Measurements from ENCODE around the gene WDR44. TPM values are rescaled to one million over a fixed set of nuclear protein-coding genes. Genes with fewer than 3 reads are reported as not detected.

WDR44 gene
- total RNA-seq, 2 experiments from 2014 or later = 26.5 to 29.7 TPM

DNA sequence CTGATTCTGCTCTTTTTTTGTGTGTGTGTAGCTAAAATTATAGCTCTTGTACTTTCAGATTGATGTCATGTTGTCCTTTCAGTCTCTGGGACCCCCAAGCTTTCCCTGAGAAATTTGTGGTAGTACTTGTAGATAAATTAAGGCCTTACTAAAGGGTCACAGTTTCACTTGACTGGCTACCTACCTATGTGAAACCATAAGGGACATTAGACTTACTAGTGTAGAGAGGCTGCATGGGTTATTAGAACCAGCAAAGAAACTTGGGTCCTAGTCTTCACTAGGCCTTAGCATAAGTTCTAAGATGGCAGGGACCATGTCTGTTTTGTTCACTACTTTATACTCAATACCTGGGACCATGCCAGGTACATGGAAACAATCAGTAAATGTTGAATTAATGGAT, 21.4 kb downstream of the WDR44 start:
- peaks cover 7% of the 10 kb centered on the region for H3K36me3 Mint-ChIP-seq (ENCODE audit: low read depth)
- DNase-seq (no peak), ATAC-seq (no peak)
- no peaks in the 10 kb centered on the region for H3K27me3 Mint-ChIP-seq (ENCODE audit: low read depth)
- no peaks in the 10 kb centered on the region for H3K9me3 Mint-ChIP-seq (ENCODE audit: insufficient read depth)
- CTCF ChIA-PET = no interaction called here
- H3K4me1 Mint-ChIP-seq (ENCODE audit: low read depth) = peaks cover 9% of the 10 kb centered on the region
- no peak overlapping the region for H3K27ac Mint-ChIP-seq
- no peak overlapping the region for H3K4me3 Mint-ChIP-seq
- POLR2A ChIA-PET = no interaction called here

DNA sequence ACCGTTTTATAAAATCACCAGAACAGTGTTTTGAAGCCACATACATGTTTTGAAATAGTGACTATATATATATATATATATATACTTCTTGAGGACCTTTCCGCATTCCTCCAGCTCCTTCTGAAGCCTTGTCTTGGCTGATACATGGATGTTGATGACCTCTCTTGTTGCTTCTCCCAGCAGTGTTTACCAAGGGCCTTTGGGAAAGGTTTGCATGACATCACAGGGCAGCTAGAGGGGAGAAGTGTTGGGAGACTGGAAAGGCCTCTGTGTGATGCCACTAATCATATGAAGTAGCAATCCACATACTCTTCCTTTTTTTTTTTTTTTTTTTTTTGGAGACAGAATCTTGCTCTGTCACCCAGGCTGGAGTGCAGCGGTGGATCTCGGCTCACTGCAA, 22.5 kb downstream of the WDR44 start:
- Mint-ChIP-seq H3K4me3 (no peak overlapping the region), H3K9me3 (ENCODE audit: insufficient read depth) (no peaks in the 10 kb centered on the region), H3K27ac (no peak overlapping the region), H3K27me3 (ENCODE audit: low read depth) (no peaks in the 10 kb centered on the region), H3K4me1 (ENCODE audit: low read depth) (peaks cover 7% of the 10 kb centered on the region), H3K36me3 (ENCODE audit: low read depth) (peaks cover 7% of the 10 kb centered on the region)
- ATAC-seq = no peak
- POLR2A ChIA-PET = no interaction called here
- no peak for DNase-seq
- CTCF ChIA-PET = no interaction called here

DNA sequence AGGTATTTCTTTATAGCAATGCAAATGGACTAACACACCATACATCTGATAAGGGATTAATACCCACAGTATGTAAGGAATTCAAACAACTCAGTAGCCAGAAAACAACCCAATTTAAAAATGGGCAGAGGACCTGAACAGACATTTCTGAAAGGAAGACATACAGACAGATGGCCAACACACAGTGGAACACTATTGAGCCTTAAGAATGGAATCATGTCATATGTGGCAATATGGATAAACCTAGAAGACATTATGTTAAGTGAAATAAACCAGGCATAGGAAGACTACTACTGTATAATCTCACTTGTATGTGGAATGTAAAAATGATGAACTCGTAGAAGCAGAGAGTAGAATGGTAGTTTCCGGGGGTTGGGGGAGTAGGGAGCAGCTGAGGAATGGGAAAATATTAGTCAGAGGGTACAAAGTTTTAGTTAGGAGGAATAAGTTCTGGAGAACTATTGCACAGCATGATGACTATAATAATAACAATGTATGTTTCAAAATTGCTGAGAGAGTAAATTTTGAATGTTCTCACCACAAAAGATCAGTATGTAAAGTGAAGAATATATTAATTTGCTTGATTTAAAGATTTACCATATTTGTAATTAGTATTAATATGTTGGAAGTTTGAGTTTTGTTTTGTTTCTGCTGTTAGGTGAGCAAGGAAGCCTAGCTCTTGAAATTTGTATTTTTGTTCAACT, 25.2 kb downstream of the WDR44 start:
- ChIA-PET POLR2A (no interaction called here), CTCF (no interaction called here)
- Mint-ChIP-seq H3K36me3 (ENCODE audit: low read depth) (peaks cover 7% of the 10 kb centered on the region), H3K4me1 (ENCODE audit: low read depth) (no peaks in the 10 kb centered on the region), H3K27ac (no peak overlapping the region), H3K9me3 (ENCODE audit: insufficient read depth) (no peaks in the 10 kb centered on the region), H3K4me3 (no peak overlapping the region), H3K27me3 (ENCODE audit: low read depth) (no peaks in the 10 kb centered on the region)
- ATAC-seq (no peak), DNase-seq (no peak)

DNA sequence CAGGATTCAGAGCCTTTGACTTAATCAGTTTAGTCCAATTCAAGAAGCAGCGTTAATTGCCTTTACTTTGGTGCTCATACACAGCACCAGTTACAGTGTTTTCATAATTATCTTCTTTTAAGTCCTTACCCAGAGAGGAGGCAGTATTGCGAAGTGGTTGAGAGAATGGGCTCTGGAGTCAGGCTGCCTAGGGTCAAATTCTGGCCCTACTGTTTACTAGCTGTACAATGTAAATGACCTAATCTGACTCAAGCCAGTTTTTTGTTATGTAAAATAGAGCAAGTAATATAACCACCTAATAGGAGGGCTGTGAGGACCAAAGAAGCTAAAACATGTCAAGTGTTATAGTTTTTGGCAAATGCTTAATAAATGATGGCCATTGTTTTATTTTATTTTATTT, 27.6 kb downstream of the WDR44 start:
- Mint-ChIP-seq H3K9me3 (ENCODE audit: insufficient read depth) (no peaks in the 10 kb centered on the region), H3K27ac (no peak overlapping the region), H3K4me3 (no peak overlapping the region), H3K27me3 (ENCODE audit: low read depth) (no peaks in the 10 kb centered on the region), H3K4me1 (ENCODE audit: low read depth) (no peaks in the 10 kb centered on the region), H3K36me3 (ENCODE audit: low read depth) (peaks cover 2% of the 10 kb centered on the region)
- ChIA-PET CTCF (interaction anchor here (1.0 to 1.6 kb wide), 2 partner anchors 9 to 10 kb away, joined by 3 read pairs; no protein-coding TSS in a partner anchor), POLR2A (no interaction called here)
- ATAC-seq (no peak), DNase-seq (no peak)

DNA sequence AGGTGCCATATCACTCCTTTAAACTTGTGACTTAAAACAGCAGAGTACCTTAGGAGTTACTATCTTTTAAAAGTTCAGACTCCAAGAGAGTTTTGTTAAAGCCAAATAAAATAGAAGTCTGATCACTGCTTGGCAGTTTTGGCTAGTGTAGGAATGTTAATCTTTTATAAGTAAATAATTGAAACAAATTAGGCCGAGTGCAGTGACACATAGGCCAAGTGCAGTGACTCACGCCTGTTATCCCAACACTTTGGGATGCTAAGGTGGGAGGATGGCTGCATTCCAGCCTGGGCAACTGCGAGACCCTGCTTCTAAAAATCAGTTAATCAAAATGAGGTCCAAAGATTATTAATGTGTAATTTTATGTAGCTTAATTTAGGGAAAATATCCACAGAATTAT, 37.2 kb downstream of the WDR44 start:
- ATAC-seq (no peak), DNase-seq (no peak)
- H3K4me1 Mint-ChIP-seq (ENCODE audit: low read depth) = no peaks in the 10 kb centered on the region
- H3K27ac Mint-ChIP-seq = no peak overlapping the region
- H3K4me3 Mint-ChIP-seq = no peak overlapping the region
- CTCF ChIA-PET = no interaction called here
- POLR2A ChIA-PET = no interaction called here
- H3K27me3 Mint-ChIP-seq (ENCODE audit: low read depth) = no peaks in the 10 kb centered on the region
- no peaks in the 10 kb centered on the region for H3K9me3 Mint-ChIP-seq (ENCODE audit: insufficient read depth)
- H3K36me3 Mint-ChIP-seq (ENCODE audit: low read depth) = peaks cover 15% of the 10 kb centered on the region

DNA sequence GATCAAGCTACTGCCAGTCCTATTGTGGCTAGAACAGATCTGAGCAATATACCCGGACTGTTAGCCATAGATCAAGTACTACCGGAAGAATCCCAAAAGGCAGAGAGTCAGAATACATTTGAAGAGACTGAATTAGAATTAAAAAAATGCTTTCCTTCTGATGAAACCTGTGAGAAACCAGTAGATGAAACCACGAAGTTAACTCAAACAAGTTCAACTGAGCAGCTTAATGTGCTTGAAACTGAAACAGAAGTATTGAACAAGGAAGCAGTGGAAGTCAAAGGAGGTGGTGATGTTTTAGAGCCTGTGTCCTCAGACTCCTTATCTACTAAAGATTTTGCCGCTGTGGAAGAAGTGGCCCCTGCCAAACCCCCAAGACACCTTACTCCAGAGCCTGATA, 46.8 kb downstream of the WDR44 start:
- Mint-ChIP-seq H3K4me3 (no peak overlapping the region), H3K27me3 (ENCODE audit: low read depth) (no peaks in the 10 kb centered on the region), H3K9me3 (ENCODE audit: insufficient read depth) (no peaks in the 10 kb centered on the region), H3K36me3 (ENCODE audit: low read depth) (peaks cover 20% of the 10 kb centered on the region), H3K27ac (peak overlapping the region; percentile 49), H3K4me1 (ENCODE audit: low read depth) (peaks cover 14% of the 10 kb centered on the region)
- DNase-seq (no peak), ATAC-seq (no peak)
- ChIA-PET POLR2A (no interaction called here), CTCF (interaction anchor here (1.0 kb wide), 1 partner anchor 10 kb away, joined by 3 read pairs; no protein-coding TSS in a partner anchor)

DNA sequence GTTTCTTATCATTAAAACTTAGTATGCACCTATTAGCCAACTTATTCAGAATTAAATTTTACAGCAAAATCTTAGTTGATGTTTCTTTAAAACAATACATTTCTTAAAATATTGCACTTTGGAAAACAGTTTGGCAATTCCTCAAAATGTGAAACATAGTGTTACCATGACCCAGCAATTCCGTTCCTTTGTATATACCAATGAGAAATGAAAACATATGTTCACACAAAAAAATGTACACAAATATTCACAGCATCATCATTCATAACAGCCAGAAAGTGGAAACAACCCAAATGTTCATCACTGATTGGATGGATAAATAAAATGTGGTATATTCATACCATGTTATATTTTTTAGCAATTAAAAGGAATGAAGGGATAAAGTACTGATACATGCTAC, 50.2 kb downstream of the WDR44 start:
- CTCF ChIA-PET = no interaction called here
- Mint-ChIP-seq H3K27ac (no peak overlapping the region), H3K27me3 (ENCODE audit: low read depth) (no peaks in the 10 kb centered on the region), H3K9me3 (ENCODE audit: insufficient read depth) (no peaks in the 10 kb centered on the region), H3K36me3 (ENCODE audit: low read depth) (peaks cover 24% of the 10 kb centered on the region), H3K4me3 (no peak overlapping the region), H3K4me1 (ENCODE audit: low read depth) (peaks cover 14% of the 10 kb centered on the region)
- DNase-seq (no peak), ATAC-seq (no peak)
- POLR2A ChIA-PET = no interaction called here

DNA sequence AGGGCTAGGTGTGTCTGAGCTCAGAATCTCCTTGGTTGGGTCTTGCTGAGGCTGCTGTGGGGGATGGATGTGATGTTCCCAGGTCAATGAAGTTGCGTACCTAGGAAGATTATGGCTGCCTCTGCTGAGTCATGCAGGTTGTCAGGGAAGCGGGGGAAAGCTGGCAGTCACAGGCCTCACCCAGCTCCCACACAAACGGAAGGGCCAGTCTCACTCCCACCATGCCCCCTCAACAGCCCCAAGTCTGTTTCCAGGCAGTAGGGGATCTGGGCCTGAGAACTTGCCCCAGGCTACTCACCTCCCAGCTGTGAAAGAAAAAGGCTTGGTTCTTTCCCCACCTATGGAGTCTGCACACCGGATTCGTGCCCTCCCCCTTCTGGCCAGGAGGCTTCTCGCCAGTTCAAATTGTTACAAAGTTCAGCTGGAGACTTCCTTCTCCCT, 72.9 kb downstream of the WDR44 start:
- Mint-ChIP-seq H3K4me1 (ENCODE audit: low read depth) (peaks cover 28% of the 10 kb centered on the region), H3K9me3 (ENCODE audit: insufficient read depth) (no peaks in the 10 kb centered on the region), H3K27ac (no peak overlapping the region), H3K27me3 (ENCODE audit: low read depth) (no peaks in the 10 kb centered on the region), H3K4me3 (no peak overlapping the region), H3K36me3 (ENCODE audit: low read depth) (peaks cover 58% of the 10 kb centered on the region)
- DNase-seq (no peak), ATAC-seq (no peak)
- POLR2A ChIA-PET = no interaction called here
- CTCF ChIA-PET = no interaction called here

DNA sequence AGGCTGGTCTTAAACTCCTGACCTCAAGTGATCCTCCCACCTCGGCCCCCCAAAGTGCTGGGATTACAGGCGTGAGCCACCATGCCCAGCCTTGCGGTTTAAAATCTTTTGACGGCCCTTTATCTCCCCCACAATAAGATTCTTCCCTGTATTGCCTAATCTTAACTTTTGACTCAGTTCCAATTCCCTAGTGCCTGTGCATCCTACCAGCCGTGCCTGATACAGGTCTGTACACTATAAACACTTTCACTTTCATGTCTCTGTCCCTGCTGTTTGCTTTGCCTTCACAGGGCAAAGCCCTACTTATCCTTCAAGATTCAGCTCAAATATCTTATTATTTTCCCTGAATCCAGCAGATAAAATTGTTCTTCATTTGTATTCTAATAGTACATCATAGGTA, 74.6 kb downstream of the WDR44 start:
- Mint-ChIP-seq H3K4me3 (no peak overlapping the region), H3K27me3 (ENCODE audit: low read depth) (no peaks in the 10 kb centered on the region), H3K4me1 (ENCODE audit: low read depth) (peaks cover 28% of the 10 kb centered on the region), H3K9me3 (ENCODE audit: insufficient read depth) (no peaks in the 10 kb centered on the region), H3K27ac (no peak overlapping the region), H3K36me3 (ENCODE audit: low read depth) (peaks cover 52% of the 10 kb centered on the region)
- CTCF ChIA-PET = no interaction called here
- POLR2A ChIA-PET = no interaction called here
- peak; percentile 76 for ATAC-seq
- DNase-seq = no peak

DNA sequence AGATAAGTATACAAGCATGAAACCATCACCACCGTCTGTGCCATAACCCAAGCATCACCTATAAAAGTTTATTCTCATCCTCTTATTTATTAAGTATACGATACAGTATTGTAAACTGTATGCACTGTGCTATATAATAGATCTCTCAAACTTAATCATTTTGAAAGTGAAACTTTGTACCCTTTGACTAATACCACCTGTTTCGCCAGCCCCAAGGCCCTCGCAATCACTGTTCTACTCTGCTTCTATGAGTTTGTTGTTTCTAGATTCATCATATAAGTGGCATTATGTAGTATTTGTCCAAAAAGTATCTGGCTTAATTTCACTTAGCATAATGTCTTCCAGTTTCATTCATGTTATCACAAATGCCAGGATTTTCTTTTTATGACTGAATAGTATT, 77.7 kb downstream of the WDR44 start:
- no peak overlapping the region for H3K4me3 Mint-ChIP-seq
- peaks cover 27% of the 10 kb centered on the region for H3K36me3 Mint-ChIP-seq (ENCODE audit: low read depth)
- CTCF ChIA-PET = no interaction called here
- no peak for DNase-seq
- peak; percentile 55 for ATAC-seq
- H3K9me3 Mint-ChIP-seq (ENCODE audit: insufficient read depth) = no peaks in the 10 kb centered on the region
- POLR2A ChIA-PET = no interaction called here
- H3K4me1 Mint-ChIP-seq (ENCODE audit: low read depth) = peaks cover 16% of the 10 kb centered on the region
- no peak overlapping the region for H3K27ac Mint-ChIP-seq
- no peaks in the 10 kb centered on the region for H3K27me3 Mint-ChIP-seq (ENCODE audit: low read depth)

DNA sequence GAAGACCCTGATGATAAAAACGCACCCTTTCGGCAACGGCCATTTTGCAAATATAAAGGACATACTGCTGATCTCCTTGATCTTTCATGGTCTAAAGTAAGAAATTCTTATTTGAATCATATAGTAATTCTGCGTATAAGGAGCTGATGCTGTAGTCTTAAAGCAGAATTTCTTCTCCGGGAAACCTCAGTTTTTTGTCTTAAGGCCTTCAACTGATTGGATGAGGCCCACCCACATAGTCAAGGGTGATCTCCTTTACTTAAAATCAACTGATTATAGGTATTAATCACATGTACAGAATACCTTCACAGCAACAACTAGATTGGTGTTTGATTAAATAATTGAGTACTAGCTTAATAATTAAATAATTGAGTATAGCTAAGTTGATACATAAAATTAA, 86.9 kb downstream of the WDR44 start:
- Mint-ChIP-seq H3K27me3 (ENCODE audit: low read depth) (no peaks in the 10 kb centered on the region), H3K4me1 (ENCODE audit: low read depth) (no peaks in the 10 kb centered on the region), H3K36me3 (ENCODE audit: low read depth) (peaks cover 35% of the 10 kb centered on the region), H3K27ac (no peak overlapping the region), H3K9me3 (ENCODE audit: insufficient read depth) (no peaks in the 10 kb centered on the region), H3K4me3 (no peak overlapping the region)
- no peak for DNase-seq
- no peak for ATAC-seq
- ChIA-PET CTCF (no interaction called here), POLR2A (no interaction called here)

DNA sequence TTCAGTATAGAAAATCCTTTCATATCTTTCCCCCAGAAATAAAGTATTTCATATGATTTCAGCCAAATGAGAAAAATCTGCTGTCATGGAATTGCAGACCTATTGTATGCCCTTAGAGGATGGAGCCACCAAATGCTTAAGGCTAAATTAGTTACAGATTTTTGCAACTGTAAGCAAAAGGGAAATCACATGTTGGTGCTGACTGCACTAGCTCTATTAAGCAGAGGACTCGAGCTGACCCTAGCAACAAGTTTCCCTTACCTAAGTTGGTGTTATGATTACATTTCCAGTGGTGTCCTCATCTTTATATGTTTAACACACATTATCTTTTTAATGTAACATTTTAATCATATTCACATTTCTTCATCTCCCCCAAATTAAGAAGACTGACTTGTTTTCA, 91.4 kb downstream of the WDR44 start:
- H3K27me3 Mint-ChIP-seq (ENCODE audit: low read depth) = no peaks in the 10 kb centered on the region
- DNase-seq = no peak
- H3K36me3 Mint-ChIP-seq (ENCODE audit: low read depth) = peaks cover 26% of the 10 kb centered on the region
- CTCF ChIA-PET = no interaction called here
- ATAC-seq = no peak
- H3K4me3 Mint-ChIP-seq = no peak overlapping the region
- POLR2A ChIA-PET = no interaction called here
- H3K27ac Mint-ChIP-seq = no peak overlapping the region
- H3K9me3 Mint-ChIP-seq (ENCODE audit: insufficient read depth) = no peaks in the 10 kb centered on the region
- H3K4me1 Mint-ChIP-seq (ENCODE audit: low read depth) = no peaks in the 10 kb centered on the region

DNA sequence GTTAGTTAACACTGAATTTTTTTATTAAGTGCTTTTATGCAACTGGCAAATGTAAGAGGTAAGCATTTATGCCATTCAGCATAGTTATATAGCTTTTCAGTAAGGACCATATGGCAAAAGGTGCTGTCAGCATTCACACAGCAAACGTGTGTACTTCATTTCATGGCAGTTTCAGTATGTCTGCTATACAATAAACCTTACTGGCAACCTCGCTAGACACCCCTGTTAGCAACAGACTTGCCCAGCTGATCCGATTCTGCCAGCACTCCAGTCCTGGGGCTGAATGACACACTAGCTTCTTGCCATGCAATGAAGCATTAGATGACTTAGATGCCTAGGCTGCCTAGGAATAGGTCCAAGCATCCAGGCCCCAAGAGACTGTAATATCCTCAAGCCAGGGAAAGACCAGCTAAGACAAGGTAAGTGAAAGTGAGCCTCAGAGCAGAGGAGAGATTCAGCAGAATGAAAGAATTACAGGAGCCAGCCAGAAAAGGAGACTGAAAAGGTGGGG, 102.4 kb downstream of the WDR44 start:
- CTCF ChIA-PET = no interaction called here
- H3K27me3 Mint-ChIP-seq (ENCODE audit: low read depth) = no peaks in the 10 kb centered on the region
- DNase-seq = no peak
- no peak overlapping the region for H3K4me3 Mint-ChIP-seq
- H3K9me3 Mint-ChIP-seq (ENCODE audit: insufficient read depth) = no peaks in the 10 kb centered on the region
- no peak overlapping the region for H3K27ac Mint-ChIP-seq
- no peaks in the 10 kb centered on the region for H3K4me1 Mint-ChIP-seq (ENCODE audit: low read depth)
- ATAC-seq = no peak
- POLR2A ChIA-PET = no interaction called here
- H3K36me3 Mint-ChIP-seq (ENCODE audit: low read depth) = peaks cover 11% of the 10 kb centered on the region

Data from activated CD8-positive, alpha-beta T cell treated with anti-CD3 and anti-CD28 coated beads, Interleukin-2, amount 10 ng/mL, durations not matched to agents 7 days and 5 days (primary cell).